Endothelial cell of umbilical vein (primary cell): ENCODE measurements around the gene DOLPP1. TPM values are rescaled to one million over a fixed set of nuclear protein-coding genes. Genes with fewer than 3 reads are reported as not detected.

Experiments
- BruUV-seq: library from RNA; stranded (reverse); fragments of 400-500 nt; replicated peaks from 2 replicates; lab custom pipeline; 2021; lab: Mats Ljungman, UMichigan
- CTCF ChIA-PET: fragments of 300-600, 350-600 bp; sonication (Branson Sonifier 250); formaldehyde crosslinking; loops from one replicate; lab custom pipeline; 2021; ENCODE audit warnings: antibody characterized with exemption, inconsistent platforms; lab: Charles Lee
- POLR2A ChIA-PET: fragments of 300-600, 350-600 bp; sonication (Branson Sonifier 250); formaldehyde crosslinking; loops from one replicate; lab custom pipeline; 2021; ENCODE audit warnings: antibody characterized with exemption, inconsistent platforms; lab: Charles Lee
- DNase-seq: peaks from one replicate; pipeline ENCODE4 v3.0.0-alpha.2; 2011; ENCODE audit warnings: low read depth, low spot score
- FAIRE-seq: peaks from 2 replicates; lab custom pipeline; 2011; peaks lifted over from hg19 to GRCh38; lab: Jason Lieb, UNC
- H2AFZ ChIP-seq: 2 replicates; pipeline ENCODE4 v1.6.0; 2012; ENCODE audit warnings: low read depth, low read length, control low read depth, inconsistent platforms
- H3K27ac ChIP-seq: 2 replicates; pipeline ENCODE4 v1.5.1; 2011; ENCODE audit warnings: low read depth, mild to moderate bottlenecking, control low read depth, low read length, moderate library complexity; ENCODE audit not compliant: insufficient read depth
- H3K27me3 ChIP-seq, 2 experiments: 2 replicates each; pipeline versions ENCODE4 v1.6.0 to v1.6.1; 2011; ENCODE audit warnings: low read length in 2 of 2, mixed read lengths in 1 of 2; ENCODE audit not compliant: control insufficient read depth in 2 of 2, insufficient read depth in 2 of 2
- H3K36me3 ChIP-seq, 2 experiments: 2 replicates in 1 of 2; 3 replicates in 1 of 2; pipeline ENCODE4 v1.5.1; 2011; ENCODE audit warnings: low read length in 2 of 2, mild to moderate bottlenecking in 1 of 2, moderate library complexity in 1 of 2; ENCODE audit not compliant: control insufficient read depth in 2 of 2, insufficient read depth in 2 of 2; ENCODE audit errors: extremely low read depth in 1 of 2
- H3K4me1 ChIP-seq: 3 replicates; pipeline ENCODE4 v1.5.1; 2011; ENCODE audit warnings: mild to moderate bottlenecking, low read length; ENCODE audit not compliant: control insufficient read depth, insufficient read depth; ENCODE audit errors: extremely low read depth
- H3K4me2 ChIP-seq: 2 replicates; pipeline ENCODE4 v1.6.1; 2011; ENCODE audit warnings: low read length, control low read depth, mixed read lengths; ENCODE audit not compliant: insufficient read depth
- H3K4me3 ChIP-seq, 3 experiments: fragments of 200-600 bp in 1 of 3; sonication (generic), shearing (Covaris generic) in 1 of 3; replicated peaks in 1 of 3; 2 replicates each; pipeline ENCODE4 v1.5.1; 2011 to 2016; ENCODE audit warnings: control low read depth in 3 of 3, low read length in 3 of 3, mild to moderate bottlenecking in 2 of 3, inconsistent platforms in 1 of 3, low read depth in 1 of 3, moderate library complexity in 1 of 3; ENCODE audit not compliant: insufficient read depth in 1 of 3
- H3K79me2 ChIP-seq: 2 replicates; pipeline ENCODE4 v1.6.0; 2012; ENCODE audit warnings: low read length, inconsistent platforms; ENCODE audit not compliant: control insufficient read depth, insufficient read depth
- H3K9ac ChIP-seq: replicated peaks from 2 replicates; pipeline ENCODE3; 2011; ENCODE audit warnings: low read length, control low read depth; ENCODE audit not compliant: insufficient read depth; ENCODE audit errors: extremely low read depth
- H3K9me1 ChIP-seq: replicated peaks from 3 replicates; pipeline ENCODE4 v1.6.0; 2011; ENCODE audit warnings: mild to moderate bottlenecking, low read length; ENCODE audit not compliant: control insufficient read depth, insufficient read depth; ENCODE audit errors: extremely low read depth
- H3K9me3 ChIP-seq: replicated peaks from 2 replicates; pipeline ENCODE4 v1.5.1; 2012; ENCODE audit warnings: low read length, inconsistent platforms; ENCODE audit not compliant: control insufficient read depth, insufficient read depth
- H4K20me1 ChIP-seq: replicated peaks from 2 replicates; pipeline ENCODE3; 2011; ENCODE audit warnings: mild to moderate bottlenecking, low read length; ENCODE audit not compliant: control insufficient read depth, insufficient read depth; ENCODE audit errors: extremely low read depth
- CTCF ChIP-seq, 2 donors: IDR thresholded peaks; 1 replicate in 1 of 2; 2 replicates in 1 of 2; pipeline ENCODE4 v1.5.1; 2011; ENCODE audit warnings: low read length in 2 of 2, mild to moderate bottlenecking in 2 of 2, moderate library complexity in 2 of 2, control low read depth in 1 of 2, inconsistent platforms in 1 of 2, low read depth in 1 of 2; ENCODE audit not compliant: insufficient read depth in 1 of 2; ENCODE audit errors: extremely low read depth in 1 of 2
- EZH2 ChIP-seq: IDR thresholded peaks from 2 replicates; pipeline ENCODE4 v1.6.1; 2012; ENCODE audit warnings: borderline replicate concordance, low read depth, mild to moderate bottlenecking, moderate library complexity, low read length, inconsistent platforms; ENCODE audit not compliant: severe bottlenecking
- FOS ChIP-seq: IDR thresholded peaks from 2 replicates; pipeline ENCODE4 v1.6.1; 2011; ENCODE audit warnings: mild to moderate bottlenecking, low read length, moderate library complexity, borderline replicate concordance; ENCODE audit not compliant: insufficient read depth
- GATA2 ChIP-seq: IDR thresholded peaks from 2 replicates; pipeline ENCODE4 v1.7.0; 2011; ENCODE audit warnings: low read depth, mild to moderate bottlenecking, moderate library complexity, mixed read lengths, low read length; ENCODE audit not compliant: insufficient read length, insufficient read depth
- JUN ChIP-seq: IDR thresholded peaks from 2 replicates; pipeline ENCODE4 v1.6.1; 2011; ENCODE audit warnings: borderline replicate concordance, low read depth; ENCODE audit not compliant: insufficient read length, insufficient read depth
- MAX ChIP-seq: IDR thresholded peaks from 2 replicates; pipeline ENCODE4 v1.6.1; 2011; ENCODE audit not compliant: insufficient read depth, insufficient read length
- MYC ChIP-seq: IDR thresholded peaks from one replicate; pipeline ENCODE4 v1.6.1; 2011; ENCODE audit warnings: mild to moderate bottlenecking, low read depth, low read length
- POLR2A ChIP-seq: IDR thresholded peaks from 2 replicates; pipeline ENCODE4 v1.6.1; 2012; ENCODE audit warnings: low read depth, mild to moderate bottlenecking, control low read depth, low read length
- POLR2AphosphoS5 ChIP-seq: IDR thresholded peaks from 2 replicates; pipeline ENCODE4 v1.6.1; 2012; ENCODE audit warnings: low read depth, mild to moderate bottlenecking, control low read depth, low read length, moderate library complexity; ENCODE audit not compliant: insufficient read depth
- dilution Hi-C: fragments of 300-500 bp; cut with MboI; formaldehyde crosslinking; loops from one replicate; pipeline ENCODE4 v1.15.0; 2019; ENCODE audit warnings: low sequenced_read_pairs; ENCODE audit not compliant: extremely low pct_ligation_motif_present
- intact Hi-C: fragments of 100-400 bp; cut with micrococcal nuclease; formaldehyde crosslinking; loops from one replicate; pipeline ENCODE4 v1.10.0; 2022
- polyA plus RNA-seq, 4 experiments: library from polyadenylated mRNA; depleted of rRNA in 3 of 4; stranded (reverse) in 3 of 4; unstranded in 1 of 4; fragments of >200 nt; gene quantifications; 2 replicates each; pipeline versions ENCODE4 v1.2.1 to v1.2.3, GENCODE V29; 2011 to 2012; ENCODE audit warnings: missing spikeins in 1 of 4
- total RNA-seq: library from RNA; stranded (reverse); gene quantifications from 2 replicates; pipeline ENCODE4 v1.2.3, GENCODE V29; 2021

DOLPP1 gene
- total and polyA plus RNA-seq, 2 donors (not counting 3 experiments of a cell fraction or from before 2014, with no cell fraction given): 17.7 to 28.3 TPM

- no peaks in the 10 kb centered on the region for H4K20me1 ChIP-seq
- no peaks in the 10 kb centered on the region for H3K79me2 ChIP-seq
- dilution Hi-C loops (no loop called here), intact Hi-C loops (no loop called here)
- ChIA-PET POLR2A (no interaction called here), CTCF (no interaction called here)
- H3K9me3 ChIP-seq: no peaks in the 10 kb centered on the region
- no TSS peak for BruUV-seq
- H3K9me1 ChIP-seq: no peaks in the 10 kb centered on the region
- H3K27me3 ChIP-seq: no peaks in the 10 kb centered on the region
- TF ChIP-seq EZH2 (no peak), JUN (no peak), POLR2A (no peak), FOS (no peak), MYC (no peak), GATA2 (no peak), POLR2AphosphoS5 (no peak), MAX (no peak), CTCF (IDR thresholded peaks at IDR 0.05; ENCODE audit: extremely low read depth in 1 of 2, insufficient read depth in 1 of 2, low read depth in 1 of 2, low read length in 2 of 2) (no peak)
- no peak for FAIRE-seq
- no peak overlapping the region for H2AFZ ChIP-seq
- H3K27ac ChIP-seq: no peak overlapping the region
- no peak overlapping the region for H3K4me3 ChIP-seq
- peaks cover 2% of the 10 kb centered on the region for H3K4me1 ChIP-seq
- no peak overlapping the region for H3K9ac ChIP-seq
- peaks cover 0 to 48% of the 10 kb centered on the region in 2 experiments for H3K36me3 ChIP-seq
- no peak overlapping the region for H3K4me2 ChIP-seq
- no peak for DNase-seq
Measured at GRCh38 chr9:129064499-129064908, 16.4 kb upstream of the DOLPP1 start.
